RPMI7951 (cell line): Measurements from ENCODE around the gene PRRG4. TPM values are rescaled to one million over a fixed set of nuclear protein-coding genes. Genes with fewer than 3 reads are reported as not detected.
"Not testable (repeated sequence)": the region's sequence is repeated elsewhere in the genome, so short reads cannot be mapped to it uniquely, and the experiment has no call there.

Source experiments
- DNase-seq: peaks from one replicate; pipeline ENCODE4 v3.0.0-alpha.2; 2012; ENCODE audit warnings: low read depth
- total RNA-seq: library from RNA; depleted of rRNA; stranded (reverse); fragments of >200 nt; shearing (Covaris generic); gene quantifications from 2 replicates; pipeline ENCODE4 v1.2.3, GENCODE V29; 2014

PRRG4 gene
- total RNA-seq, 1 experiment from 2014 or later: 0.24 TPM

GRCh38 chr11:32885556-32885955 is 55.8 kb downstream of the PRRG4 start:
- DNase-seq: no peak

GRCh38 chr11:32886180-32886579 is 56.5 kb downstream of the PRRG4 start:
- DNase-seq: no peak

- DNase-seq: not testable (repeated sequence)
Observed at GRCh38 chr11:32887707-32888383, 58.1 kb downstream of the PRRG4 start.

GRCh38 chr11:32888384-32888710 is 58.6 kb downstream of the PRRG4 start:
- DNase-seq: not testable (repeated sequence)

GRCh38 chr11:32888805-32889204 is 59.1 kb downstream of the PRRG4 start:
- peak; percentile 6 for DNase-seq

- DNase-seq: no peak
Observed at GRCh38 chr11:32890843-32891656, 61.3 kb downstream of the PRRG4 start.

GRCh38 chr11:32891657-32892354 is 62.1 kb downstream of the PRRG4 start:
- no peak for DNase-seq

GRCh38 chr11:32892355-32893092 is 62.8 kb downstream of the PRRG4 start, which contains the start of gene QSER1:
Gene QSER1, plus strand, starts transcription at chr11:32892811. Its CDS starts 315 bp downstream, at chr11:32893126.
- DNase-seq: peak; percentile 60

GRCh38 chr11:32893093-32893342 is 63.3 kb downstream of the PRRG4 start:
- DNase-seq: no peak

- peak; percentile 16 for DNase-seq
Observed at GRCh38 chr11:32893343-32894148, 63.8 kb downstream of the PRRG4 start.

GRCh38 chr11:32894149-32894827 is 64.6 kb downstream of the PRRG4 start:
- DNase-seq: peak; percentile 80

GRCh38 chr11:32894921-32895320 is 65.2 kb downstream of the PRRG4 start:
- no peak for DNase-seq

- DNase-seq: no peak
Observed at GRCh38 chr11:32895471-32895870, 65.7 kb downstream of the PRRG4 start.

GRCh38 chr11:32897103-32897502 is 67.4 kb downstream of the PRRG4 start:
- DNase-seq: no peak

- DNase-seq: no peak
Observed at GRCh38 chr11:32899438-32899837, 69.7 kb downstream of the PRRG4 start.

- DNase-seq: no peak
Observed at GRCh38 chr11:32902089-32902665, 72.5 kb downstream of the PRRG4 start.

- no peak for DNase-seq
Observed at GRCh38 chr11:32905028-32905667, 75.4 kb downstream of the PRRG4 start.
